ENCODE measurements around the gene FAT1.

Gene FAT1

DNA sequence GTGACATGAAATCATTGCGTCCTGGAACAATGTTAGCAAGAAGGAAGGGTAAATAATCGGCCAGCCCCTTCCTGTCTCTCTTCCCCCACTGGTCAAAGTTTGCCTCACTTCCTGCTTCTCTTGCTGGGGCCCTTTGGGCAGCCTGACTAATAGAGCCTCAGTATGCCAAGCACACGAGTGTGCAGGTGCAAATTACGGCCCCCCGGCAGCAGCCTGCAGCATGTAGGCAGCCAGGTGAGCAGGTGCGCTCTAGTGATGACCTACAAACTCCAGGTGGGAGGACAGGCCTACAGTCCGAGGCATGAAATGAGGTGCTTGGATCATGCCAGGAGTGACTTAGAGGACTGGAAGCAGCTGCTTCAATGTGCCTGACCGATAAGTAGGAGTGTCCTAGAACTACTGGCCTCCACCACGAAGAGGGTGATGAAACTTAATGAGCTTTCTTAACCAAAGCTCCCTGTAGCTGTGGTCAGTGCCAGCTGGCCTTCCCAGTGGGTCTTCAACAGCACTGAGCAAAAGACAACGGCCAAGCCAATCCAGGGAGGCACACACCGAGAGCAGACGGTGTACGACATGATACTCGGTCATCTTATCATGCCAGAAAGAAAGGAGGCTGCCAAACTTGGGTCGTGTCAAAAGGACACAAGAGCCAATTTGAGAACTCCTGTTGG lies 26.1 kb upstream of the FAT1 start:
- DNase-seq, result no peak

DNA sequence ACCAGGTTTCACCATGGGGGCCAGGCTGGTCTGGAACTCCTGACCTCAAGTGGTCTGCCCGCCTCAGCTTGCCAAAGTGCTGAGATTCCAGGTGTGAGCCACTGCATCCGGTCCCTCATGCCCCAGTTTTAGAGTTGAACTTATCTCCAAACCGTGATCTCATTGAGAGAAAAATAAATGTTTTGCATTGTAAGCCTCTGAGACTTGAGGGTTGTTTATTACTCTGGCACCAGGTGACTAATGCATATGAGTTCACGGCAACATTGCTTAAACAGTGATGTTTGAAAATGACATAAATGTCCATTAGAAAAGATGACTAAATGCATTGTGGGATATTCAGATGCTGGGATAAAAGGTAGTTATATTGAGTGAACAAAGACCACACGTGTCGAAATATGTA lies 22.9 kb upstream of the FAT1 start:
- no peak for DNase-seq

DNA sequence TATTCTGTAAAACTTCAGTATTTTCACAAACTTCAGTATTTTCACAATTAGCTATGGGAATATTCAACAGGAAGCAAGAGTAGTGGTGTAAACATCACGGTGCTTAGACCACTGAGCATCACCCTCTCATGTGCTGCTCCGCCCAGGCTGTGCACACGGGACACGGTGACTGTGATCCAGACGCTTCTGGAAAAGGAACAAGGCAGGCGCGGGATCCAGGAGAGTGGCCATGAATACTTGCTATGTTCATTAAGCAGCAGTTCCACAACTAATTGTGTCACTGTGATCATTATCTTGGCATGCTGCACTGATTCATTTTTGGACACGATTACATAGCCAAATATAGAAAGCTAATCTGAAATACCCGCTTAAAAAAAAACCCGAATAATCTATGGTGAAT lies 19.6 kb upstream of the FAT1 start:
- DNase-seq, result no peak

DNA sequence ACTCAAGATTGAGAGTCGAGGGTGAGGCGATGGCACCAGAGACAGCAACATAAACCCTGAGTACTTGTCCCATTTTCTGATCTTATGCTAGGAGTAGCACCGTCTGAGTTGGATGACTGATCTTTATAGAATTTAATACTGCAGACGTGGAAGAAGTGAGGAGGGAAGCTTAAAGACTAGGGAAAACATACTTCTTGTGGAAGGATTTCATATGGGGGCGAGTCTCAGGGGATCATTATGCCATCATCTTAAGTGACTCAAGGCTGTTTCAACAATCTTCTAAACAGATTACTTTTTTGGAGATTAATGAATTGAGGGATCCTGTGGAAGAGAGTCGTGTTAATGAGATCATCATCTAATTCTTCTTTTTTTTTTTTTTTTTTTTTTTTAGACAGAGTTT lies 17.2 kb upstream of the FAT1 start:
- no peak for DNase-seq

DNA sequence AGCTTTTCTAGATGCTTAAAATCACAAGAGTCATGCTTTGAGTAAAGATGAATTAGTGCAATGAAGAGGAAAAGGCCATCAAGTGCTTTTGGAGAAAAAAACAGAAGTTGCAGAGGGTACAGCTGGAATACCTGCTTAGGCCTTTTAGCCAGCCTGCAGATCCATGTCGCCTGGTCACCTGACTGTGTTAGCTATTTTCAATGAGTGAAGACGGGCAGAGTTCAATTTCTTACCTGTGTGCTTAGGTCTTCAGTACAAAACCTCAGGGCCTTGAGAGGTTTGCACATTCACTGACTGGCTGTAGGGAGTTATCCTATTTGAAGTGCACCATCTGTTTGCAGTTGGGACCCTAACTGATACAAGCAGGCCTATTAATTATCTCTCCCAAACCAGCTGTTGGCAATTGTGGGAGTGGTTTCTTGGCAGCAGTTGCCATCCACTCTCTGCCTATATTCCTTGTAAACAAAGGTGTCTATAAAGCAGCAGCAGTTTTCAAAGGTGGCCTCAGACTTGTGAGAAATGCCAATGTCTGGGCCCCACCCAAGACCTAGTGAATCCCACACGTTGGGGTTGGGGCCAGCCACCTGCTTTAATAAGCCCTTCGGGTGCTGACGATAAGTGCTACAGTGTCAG lies 16.3 kb upstream of the FAT1 start:
- no peak for DNase-seq

DNA sequence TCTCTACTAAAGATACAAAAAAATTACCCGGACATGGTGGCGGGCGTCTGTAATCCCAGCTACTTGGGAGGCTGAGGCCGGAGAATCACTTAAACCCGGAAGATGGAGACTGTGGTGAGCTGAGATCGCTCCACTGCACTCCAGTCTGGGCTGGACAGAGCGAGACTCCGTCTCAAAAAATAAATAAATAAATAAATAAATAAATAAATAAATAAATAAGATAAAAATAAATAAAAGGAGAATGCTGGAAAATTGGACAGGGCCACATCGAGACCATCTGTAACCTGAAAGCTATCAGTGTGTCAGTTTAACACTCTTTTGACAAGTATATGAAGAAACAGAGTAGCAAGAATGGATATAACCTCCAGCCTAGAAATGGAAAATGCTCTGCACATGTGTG lies 15.7 kb upstream of the FAT1 start:
- DNase-seq, result no peak

DNA sequence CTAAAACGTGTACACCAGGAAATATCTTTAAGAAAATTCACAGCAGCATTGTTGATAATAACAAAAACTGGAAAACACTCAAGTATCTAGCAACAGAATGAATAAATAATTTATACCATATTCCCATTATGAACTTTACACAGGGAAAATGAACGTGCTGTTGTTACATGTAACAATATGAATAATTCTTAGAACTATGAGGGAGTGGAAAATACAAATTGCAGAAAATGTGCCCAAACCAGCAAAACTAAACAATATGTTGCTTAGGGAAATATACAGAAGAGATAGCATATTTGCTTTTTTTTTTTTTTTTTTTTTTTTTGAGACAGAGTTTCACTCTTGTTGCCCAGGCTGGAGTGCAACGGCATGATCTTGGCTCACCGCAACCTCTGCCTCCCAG lies 14.8 kb upstream of the FAT1 start:
- DNase-seq, result no peak

DNA sequence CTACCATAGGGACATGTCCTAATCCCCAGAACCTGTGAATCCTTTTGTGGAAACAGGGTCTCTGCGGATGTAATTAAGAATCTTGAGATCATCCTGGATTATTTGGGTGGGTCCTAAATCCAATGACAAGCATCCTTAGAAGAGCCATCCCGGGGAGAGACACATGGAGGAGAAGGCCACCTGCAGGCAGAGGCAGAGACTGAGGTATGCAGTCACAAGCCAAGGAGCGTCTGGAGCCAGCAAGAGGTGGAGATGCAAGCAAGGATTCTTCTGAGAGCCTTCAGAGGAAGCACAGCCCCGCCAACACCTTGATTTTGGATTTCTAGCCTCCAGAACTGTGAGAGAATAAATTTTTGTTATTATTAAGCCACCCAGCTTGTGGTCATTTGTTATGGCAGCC lies 13.8 kb upstream of the FAT1 start:
- DNase-seq, result no peak

DNA sequence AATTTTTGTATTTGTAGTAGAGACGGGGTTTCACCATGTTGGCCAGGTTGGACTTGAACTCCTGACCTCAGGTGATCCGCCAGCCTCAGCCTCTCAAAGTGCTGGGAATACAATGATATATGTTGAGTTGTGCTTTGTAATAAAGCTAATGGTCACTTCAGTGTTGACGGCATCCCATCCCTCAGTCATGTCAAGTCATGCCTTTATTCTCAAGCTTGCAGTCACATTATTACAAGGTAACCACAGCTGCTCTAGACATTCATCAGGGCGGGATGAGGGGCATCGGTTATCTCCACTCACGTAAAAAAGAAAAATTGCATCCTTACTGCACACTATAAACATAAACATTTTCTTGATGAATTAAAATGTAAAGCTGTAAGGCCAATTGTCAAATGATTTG lies 12.8 kb upstream of the FAT1 start:
- no peak for DNase-seq

DNA sequence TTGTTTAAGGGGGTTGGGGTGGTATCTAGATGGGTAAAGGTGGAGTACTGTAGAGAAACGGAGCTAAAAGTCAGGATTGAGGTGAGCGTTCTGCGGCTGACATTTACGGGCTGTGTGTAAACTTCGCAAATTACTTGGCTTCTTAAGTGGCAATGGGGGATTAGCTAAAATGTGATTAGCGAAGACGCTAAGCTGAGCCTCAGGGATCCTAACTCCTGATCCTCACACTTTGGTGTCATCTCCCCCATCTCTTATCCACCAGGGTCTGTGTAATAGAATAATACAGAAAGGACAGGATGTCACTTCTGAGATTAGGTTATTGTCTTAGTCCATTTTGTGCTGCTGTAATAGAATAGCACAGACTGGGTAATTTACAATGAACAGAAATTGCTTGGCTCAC lies 10.6 kb upstream of the FAT1 start:
- no peak for DNase-seq

DNA sequence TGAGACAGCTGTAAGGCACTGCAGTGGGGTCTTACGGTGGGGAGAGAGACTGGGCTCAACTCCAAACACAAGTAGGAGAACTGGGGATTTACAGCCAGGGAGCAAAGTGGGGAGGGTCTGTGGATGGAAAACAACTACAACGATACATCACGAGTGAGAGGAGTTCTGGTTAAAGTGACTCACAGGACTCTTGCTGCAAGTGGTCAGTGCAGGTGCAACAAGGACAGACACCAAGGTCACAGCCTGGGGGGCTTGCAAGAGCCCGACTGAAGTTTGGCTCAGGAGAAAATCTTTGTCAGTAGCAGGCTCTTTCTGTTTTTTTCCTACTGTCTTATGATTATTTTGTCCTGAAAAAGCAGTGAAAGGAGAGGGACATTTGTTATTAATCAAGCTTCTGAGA lies 10.1 kb upstream of the FAT1 start:
- DNase-seq, result no peak

DNA sequence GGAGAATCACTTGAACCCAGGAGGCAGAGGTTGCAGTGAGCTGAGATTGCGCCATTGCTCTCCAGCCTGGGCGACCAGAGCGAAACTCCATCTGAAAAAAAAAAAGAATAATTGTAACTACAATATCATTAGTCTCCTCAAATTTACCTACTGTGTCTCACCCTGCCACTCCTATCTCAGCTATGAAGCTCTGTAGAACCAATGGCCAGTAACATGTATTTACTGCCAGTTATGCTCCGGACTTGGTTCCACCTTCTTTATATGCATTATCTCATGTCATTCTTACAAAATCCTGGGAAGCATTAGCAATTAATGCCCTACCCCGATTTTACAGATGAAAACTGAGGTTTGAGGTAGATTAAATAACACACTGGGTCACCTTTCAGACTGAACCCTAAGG lies 7.0 kb upstream of the FAT1 start:
- no peak for DNase-seq

DNA sequence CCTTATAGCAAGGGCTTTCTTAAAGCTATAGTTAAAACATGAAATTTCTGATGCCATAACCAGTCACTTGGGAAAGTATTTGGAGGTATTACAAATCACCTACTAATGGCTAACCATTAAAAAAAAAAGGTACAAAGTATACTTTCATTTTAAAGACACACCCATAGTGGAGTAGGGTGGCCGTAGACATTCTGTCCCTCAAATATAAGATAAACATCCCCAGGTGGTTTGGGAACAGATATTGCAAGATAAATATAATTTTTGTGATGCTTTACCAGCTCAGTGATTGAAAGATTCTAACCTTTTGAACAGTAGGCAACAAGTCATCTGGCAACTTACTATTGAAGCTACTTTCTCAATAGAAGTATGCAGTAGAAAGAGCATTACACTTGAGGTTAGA lies 6.2 kb upstream of the FAT1 start:
- no peak for DNase-seq

DNA sequence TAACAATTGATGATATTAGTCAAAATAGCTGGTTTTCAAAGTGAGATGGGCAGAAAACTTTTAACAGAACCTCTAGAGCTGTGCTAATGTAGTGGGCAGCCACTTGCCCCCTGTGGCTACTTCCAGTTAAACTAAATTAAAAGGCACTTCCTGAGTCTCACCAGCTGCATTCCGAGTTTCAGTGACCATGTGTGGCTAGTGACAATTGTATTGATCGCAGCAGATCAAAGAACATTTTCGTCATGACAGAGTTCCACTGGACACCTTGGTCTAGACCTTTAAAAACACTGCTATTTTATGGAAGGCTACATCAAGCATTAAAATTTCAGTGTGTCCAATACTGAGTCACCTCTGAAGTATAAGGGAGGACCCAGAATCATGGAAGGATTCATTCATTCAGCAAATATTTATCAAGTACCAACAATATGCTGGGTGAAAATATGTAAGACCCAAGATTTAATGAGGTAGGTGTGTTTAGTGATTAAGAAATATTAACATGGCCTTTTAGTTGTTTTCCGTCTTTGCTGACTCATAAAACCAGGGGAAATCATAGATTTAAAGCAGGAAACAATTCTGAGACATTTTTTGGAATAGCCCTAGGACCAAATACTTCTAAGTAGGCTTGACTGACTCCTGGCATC lies 5.1 kb upstream of the FAT1 start:
- no peak for DNase-seq

DNA sequence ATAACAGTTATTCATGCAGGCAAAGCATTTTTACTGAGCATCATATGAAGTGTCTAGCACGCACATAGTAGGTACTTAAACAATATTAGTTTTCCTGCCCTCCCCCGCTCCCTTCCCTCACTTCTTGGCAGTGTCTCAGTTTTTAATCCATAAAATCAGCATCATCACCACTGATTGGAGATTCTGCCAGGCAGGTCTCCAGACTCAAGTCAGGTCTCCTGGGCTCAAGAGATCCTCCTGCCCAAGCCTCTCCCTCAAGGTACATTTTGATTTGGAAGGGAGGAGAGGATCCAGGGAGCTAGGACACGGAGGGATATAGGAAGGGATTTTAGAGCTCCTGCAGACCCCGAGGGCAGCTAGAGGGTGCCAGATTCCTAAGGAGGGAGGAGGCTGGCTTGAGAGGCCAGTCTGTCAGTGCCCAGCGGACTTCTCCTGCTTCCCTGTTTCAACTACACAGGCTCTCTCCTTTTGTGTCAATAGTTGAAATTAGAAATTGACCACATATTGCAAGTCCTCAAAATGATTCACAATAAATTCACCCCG lies 4.4 kb upstream of the FAT1 start:
- DNase-seq, result no peak

DNA sequence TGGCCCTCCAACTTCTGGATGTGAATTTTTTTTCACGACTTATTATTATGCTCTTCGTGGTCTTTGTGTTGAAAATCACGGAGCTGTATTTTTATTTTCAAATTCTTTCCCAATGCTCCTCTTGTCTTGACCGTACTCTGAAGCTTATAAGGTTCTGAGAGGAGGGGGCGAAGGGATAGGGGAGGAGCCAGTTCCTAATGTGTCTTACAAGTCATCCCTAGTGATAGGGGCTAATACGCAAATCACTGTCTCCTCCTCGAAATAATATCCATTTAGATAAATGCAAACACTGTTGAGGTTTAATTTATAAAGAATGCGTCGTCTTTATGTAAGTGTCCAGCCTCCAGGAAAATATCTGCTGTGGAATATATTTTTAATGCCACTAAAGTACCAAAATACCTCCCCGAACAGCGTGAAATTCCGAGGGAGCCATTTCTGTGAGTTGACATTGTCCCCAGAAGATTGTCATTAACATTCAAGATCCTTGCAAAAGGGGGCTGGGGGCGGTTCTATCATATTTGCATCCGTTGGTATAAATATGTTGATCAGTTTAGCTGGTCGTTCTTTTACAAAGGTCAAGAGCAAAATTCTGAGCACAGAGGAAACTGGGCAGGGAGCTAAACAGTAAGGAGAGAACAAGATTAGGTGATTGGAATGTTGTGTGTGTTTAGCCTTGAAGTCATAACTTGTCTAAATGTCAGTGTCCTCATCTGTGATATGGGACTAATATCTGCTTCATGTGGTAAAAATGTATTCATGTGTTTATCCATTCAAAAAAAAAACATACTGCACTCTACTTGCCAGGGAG lies 3.7 kb upstream of the FAT1 start:
- no peak for DNase-seq

DNA sequence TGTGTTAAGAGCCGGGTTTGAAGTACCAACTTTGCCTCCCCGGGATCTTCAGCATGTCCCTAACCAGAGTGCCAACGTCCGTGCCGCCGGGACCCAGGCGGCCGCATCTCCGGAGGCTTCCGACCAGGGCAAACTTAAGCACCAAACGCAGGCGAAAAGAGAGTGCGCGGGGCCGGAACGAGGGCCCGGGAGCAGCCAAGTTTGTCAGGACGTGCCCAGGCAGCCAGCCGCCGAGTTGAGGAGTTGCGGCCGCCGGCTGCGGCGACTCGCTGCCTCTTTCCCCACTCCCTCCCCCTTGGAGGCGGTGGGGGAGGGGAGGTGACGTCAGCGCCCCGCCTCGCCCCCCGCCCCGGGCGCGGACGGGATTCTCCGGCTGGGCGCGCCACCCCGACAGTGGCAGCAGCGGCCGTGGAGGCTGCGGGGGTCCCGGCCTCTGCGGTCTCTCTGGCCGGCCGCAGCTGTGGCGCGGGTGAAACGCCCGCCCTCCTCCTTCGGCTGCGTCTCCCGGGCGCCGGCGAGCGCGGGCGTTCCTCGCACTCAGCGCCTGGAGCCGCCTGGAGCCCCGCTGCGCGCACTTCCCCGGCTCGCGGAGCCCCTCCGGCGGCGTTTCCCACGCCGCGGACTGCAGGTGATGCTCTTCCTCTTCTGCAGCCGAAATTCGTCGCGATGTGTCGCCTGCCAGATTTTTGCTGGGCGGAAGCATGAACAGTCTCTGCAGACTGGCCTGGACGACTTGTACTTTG lies 2.9 kb upstream of the FAT1 start:
- DNase-seq, result no peak

DNA sequence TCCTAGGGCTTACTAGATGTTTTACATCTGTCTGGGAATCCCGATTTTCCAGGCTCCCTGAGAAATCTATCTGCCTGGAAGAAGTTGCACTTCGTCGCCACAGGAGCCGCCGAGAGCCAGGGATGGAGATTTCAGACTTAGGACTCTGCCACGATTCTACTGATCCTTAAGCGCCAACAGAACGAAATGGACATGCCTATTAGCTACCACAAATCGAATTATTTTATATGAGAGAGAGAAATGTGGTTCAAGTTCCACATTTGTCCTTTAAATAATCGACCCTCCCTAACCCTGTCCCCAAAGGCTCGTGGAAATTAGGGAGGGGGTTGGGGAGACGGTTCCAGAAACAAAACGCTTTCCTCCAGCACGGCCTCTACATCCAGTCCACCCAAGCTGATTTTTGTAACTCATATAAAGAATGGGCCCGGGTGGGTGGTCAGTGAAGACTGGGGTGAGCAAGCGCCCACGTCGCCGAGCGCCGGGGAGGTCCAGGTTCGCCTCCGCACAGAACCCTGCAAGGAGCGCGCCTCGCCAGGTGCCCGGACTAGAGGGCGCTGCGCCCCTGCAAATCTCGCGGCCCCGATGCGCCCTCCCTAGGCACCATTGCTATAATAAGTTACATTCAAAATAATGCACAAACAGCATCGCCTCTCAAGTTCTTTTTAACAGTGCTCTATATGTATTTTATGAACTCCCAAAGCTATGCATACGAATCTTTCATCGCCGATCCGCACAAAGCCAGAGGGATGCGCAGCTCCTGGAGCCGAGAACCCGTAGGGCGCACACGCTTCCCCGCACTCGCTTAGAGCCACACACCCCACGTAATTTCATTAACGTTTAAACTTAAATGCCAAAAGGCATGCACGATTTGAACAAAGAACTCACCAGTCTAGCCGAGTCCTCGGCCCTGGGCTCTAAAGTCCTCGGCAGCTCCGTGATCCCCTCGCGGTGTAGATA lies 2.1 kb upstream of the FAT1 start:
- no peak for DNase-seq

DNA sequence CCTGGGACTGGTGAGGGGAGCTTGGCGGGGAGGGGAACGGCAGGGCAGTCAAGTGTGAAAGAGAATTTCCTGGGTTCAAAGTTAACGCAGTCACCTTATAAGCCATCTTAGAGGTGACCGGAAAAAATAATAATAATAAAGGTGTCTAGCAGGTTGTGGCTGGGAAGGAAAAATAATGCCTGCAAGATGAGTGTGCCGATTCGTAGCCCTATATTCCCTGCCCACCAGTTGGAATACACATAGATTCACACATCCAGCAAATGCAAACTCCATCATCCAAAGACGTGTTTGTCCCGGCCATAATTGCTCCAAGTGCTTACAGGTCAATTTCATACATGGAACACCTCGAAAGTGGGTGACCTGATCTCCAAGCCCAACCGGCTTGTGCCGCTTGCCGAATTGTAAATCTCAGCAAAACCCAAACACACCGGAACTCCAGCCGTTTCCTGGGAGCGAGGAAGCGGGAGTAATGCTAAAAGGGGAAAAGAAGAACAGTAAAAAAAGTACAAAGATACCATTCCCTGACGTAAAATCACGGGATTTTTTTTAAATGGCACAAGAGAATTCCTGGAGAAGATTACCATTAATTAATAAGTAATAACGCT lies 1.3 kb upstream of the FAT1 start:
- no peak for DNase-seq

DNA sequence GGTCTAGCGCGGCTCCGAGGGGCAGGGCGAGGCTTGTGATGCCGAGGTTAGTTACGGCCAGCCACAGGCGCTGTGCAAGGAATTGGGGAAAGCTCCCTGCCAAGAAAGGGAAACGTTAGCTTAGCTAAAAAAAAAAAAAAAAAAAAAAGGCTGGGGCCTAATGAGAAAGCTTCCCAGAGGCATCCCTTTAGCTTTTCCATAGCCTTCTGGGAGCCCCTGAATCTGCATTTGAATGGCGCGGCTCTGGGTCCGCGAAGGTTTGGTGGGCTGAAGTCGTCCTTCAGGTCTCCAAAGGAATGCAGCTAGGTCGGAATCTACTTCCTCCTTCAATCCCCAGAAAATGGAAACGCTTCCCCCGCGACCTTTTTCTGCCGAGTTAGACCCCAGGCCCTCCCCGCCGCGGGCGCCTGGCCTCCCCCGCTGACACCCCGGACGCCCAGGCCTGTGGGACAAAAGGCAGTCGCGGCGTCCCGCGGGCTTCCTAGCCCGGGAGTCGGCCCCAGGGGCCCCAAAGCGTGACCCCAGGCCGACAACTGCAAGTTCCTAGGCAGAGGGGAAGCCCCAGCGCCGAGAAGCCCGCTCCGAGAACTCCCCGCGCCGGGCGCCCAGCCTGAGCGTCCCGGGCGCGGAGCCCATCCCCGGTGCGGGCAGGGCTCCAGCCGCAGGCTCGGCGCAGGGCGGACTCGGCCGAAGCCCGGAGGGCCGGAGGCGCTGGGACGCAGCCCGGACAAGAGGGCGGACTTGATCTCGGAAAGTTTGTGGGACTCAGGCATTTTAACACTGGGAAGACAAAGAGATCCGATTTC lies 605 bp upstream of the FAT1 start:
- no peak for DNase-seq

Measured in effector CD4-positive, alpha-beta T cell (primary cell).